Breast epithelium (tissue), 4 donors: ENCODE measurements around the gene PCDHB8. TPM values are rescaled to one million over a fixed set of nuclear protein-coding genes. Genes with fewer than 3 reads are reported as not detected.
"Not testable (repeated sequence)": the region's sequence is repeated elsewhere in the genome, so short reads cannot be mapped to it uniquely, and the experiment has no call there.

ENCODE experiments used
- DNase-seq, 2 donors: peaks; one replicate each; pipeline ENCODE4 v3.0.0-alpha.2; 2019; ENCODE audit warnings: low spot score in 2 of 2
- H3K27ac ChIP-seq, 2 donors: fragments of 200-600 bp; sonication (generic) in 1 of 2; one replicate each; pipeline ENCODE4 v1.5.1; 2016 to 2019; ENCODE audit warnings: mild to moderate bottlenecking in 1 of 2
- H3K27me3 ChIP-seq, 2 donors: fragments of 200-600 bp; sonication (generic) in 1 of 2; one replicate each; pipeline versions ENCODE4 v1.5.1 to v1.6.0; 2017 to 2019; ENCODE audit warnings: control low read depth in 1 of 2, mild to moderate bottlenecking in 1 of 2
- H3K36me3 ChIP-seq: fragments of 200-600 bp; one replicate; pipeline ENCODE4 v1.5.1; 2019
- H3K4me1 ChIP-seq, 2 donors: fragments of 200-600 bp; sonication (generic); one replicate each; pipeline ENCODE4 v1.5.1; 2016 to 2019; ENCODE audit warnings: control low read depth in 1 of 2
- H3K4me3 ChIP-seq, 3 donors: fragments of 200-600 bp; sonication (generic); 1 replicate in 2 of 3; 2 replicates in 1 of 3; pipeline ENCODE4 v1.5.1; 2016 to 2019; ENCODE audit warnings: mild to moderate bottlenecking in 3 of 3, moderate library complexity in 2 of 3
- H3K9me3 ChIP-seq, 2 donors: fragments of 200-600 bp; sonication (generic) in 1 of 2; one replicate each; pipeline ENCODE4 v1.5.1; 2016 to 2019; ENCODE audit warnings: control low read depth in 1 of 2
- POLR2A ChIP-seq: fragments of 450-650 bp; IDR thresholded peaks from one replicate; pipeline ENCODE4 v1.6.1; 2016; ENCODE audit warnings: antibody characterized with exemption, mild to moderate bottlenecking, moderate library complexity
- POLR2AphosphoS5 ChIP-seq, 3 donors: sonication (generic); formaldehyde crosslinking; IDR thresholded peaks; one replicate each; pipeline ENCODE4 v1.6.1; 2017; ENCODE audit warnings: antibody characterized with exemption in 3 of 3
- intact Hi-C: fragments of 100-400 bp; cut with DNase I; formaldehyde crosslinking; loops from one replicate; pipeline ENCODE4 v1.15.1; 2023; ENCODE audit warnings: low total_unique reads
- total RNA-seq, 3 donors: library from RNA; depleted of rRNA; stranded (reverse); fragments of >200 nt; gene quantifications; one replicate each; pipeline ENCODE4 v1.1.0, GENCODE V29; 2016
- TF ChIP-seq, protein P1 (sequence below), 3 donors: fragments of 450-650 bp; IDR thresholded peaks; one replicate each; pipeline ENCODE4 v1.5.1; 2016 to 2017; ENCODE audit warnings: antibody characterized with exemption in 3 of 3, mild to moderate bottlenecking in 3 of 3, moderate library complexity in 3 of 3

The PCDHB8 gene
- total RNA-seq, 3 donors from 2014 or later: 0.73 to 4.6 (median 0.80) TPM

DNA sequence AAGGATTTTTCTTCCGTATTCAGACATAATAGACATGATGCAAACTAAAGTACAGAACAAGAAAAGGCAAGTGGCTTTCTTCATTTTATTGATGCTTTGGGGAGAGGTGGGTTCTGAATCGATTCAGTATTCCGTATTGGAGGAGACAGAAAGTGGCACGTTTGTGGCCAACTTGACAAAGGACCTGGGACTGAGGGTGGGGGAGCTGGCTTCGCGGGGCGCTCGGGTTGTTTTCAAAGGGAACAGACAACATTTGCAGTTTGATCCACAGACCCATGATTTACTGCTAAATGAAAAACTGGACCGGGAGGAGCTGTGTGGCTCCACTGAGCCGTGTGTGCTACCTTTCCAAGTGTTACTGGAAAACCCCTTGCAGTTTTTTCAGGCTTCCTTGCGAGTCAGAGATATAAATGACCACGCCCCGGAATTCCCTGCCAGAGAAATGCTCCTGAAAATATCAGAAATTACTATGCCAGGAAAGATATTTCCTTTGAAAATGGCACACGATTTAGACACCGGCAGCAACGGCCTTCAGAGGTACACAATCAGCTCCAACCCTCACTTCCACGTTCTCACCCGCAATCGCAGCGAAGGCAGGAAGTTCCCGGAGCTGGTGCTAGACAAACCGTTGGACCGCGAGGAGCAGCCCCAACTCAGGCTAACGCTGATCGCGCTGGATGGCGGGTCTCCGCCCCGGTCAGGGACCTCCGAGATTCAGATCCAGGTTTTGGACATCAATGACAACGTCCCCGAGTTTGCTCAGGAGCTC, 27.2 kb upstream of the PCDHB8 start:
- Histone ChIP-seq H3K36me3 (no peaks in the 10 kb centered on the region), H3K4me1 (no peaks in the 10 kb centered on the region), H3K27me3 (no peaks in the 10 kb centered on the region), H3K27ac (no peak overlapping the region), H3K4me3 (peak overlapping the region in 2 of 3 donors; percentile 7 to 51), H3K9me3 (peaks cover 49 to 99% of the 10 kb centered on the region in 2 donors)
- no peak for TF ChIP-seq POLR2A
- intact Hi-C loops: no loop called here
- no peak for DNase-seq

DNA sequence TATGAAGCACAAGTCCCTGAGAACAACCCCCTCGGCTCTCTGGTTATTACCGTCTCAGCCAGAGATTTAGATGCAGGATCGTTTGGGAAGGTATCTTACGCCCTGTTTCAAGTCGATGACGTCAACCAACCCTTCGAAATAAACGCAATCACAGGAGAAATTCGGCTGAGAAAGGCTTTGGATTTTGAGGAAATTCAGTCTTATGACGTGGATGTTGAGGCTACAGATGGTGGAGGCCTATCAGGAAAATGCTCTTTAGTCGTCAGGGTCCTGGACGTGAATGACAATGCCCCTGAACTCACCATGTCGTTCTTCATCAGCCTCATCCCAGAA, 26.6 kb upstream of the PCDHB8 start:
- Histone ChIP-seq H3K27ac (no peak overlapping the region), H3K27me3 (no peaks in the 10 kb centered on the region), H3K4me1 (no peaks in the 10 kb centered on the region), H3K36me3 (no peaks in the 10 kb centered on the region), H3K9me3 (peaks cover 51 to 99% of the 10 kb centered on the region in 2 donors), H3K4me3 (peak overlapping the region in 1 of 3 donors; percentile 51)
- TF ChIP-seq POLR2A (no peak), POLR2AphosphoS5 (IDR thresholded peaks at IDR 0.05) (no peak)
- TF ChIP-seq, protein P1, sequence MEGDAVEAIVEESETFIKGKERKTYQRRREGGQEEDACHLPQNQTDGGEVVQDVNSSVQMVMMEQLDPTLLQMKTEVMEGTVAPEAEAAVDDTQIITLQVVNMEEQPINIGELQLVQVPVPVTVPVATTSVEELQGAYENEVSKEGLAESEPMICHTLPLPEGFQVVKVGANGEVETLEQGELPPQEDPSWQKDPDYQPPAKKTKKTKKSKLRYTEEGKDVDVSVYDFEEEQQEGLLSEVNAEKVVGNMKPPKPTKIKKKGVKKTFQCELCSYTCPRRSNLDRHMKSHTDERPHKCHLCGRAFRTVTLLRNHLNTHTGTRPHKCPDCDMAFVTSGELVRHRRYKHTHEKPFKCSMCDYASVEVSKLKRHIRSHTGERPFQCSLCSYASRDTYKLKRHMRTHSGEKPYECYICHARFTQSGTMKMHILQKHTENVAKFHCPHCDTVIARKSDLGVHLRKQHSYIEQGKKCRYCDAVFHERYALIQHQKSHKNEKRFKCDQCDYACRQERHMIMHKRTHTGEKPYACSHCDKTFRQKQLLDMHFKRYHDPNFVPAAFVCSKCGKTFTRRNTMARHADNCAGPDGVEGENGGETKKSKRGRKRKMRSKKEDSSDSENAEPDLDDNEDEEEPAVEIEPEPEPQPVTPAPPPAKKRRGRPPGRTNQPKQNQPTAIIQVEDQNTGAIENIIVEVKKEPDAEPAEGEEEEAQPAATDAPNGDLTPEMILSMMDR (IDR thresholded peaks at IDR 0.05): no peak
- DNase-seq: no peak
- intact Hi-C loops: no loop called here

DNA sequence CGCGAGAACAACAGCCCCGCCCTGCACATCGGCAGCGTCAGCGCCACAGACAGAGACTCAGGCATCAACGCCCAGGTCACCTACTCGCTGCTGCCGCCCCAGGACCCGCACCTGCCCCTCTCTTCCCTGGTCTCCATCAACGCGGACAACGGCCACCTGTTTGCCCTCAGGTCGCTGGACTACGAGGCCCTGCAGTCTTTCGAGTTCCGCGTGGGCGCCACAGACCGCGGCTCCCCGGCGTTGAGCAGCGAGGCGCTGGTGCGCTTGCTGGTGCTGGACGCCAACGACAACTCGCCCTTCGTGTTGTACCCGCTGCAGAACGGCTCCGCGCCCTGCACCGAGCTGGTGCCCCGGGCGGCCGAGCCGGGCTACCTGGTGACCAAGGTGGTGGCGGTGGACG, 26.0 kb upstream of the PCDHB8 start:
- H3K4me3 ChIP-seq, H3K4me1 ChIP-seq, DNase-seq, H3K27me3 ChIP-seq, H3K27ac ChIP-seq, H3K36me3 ChIP-seq, intact Hi-C loops: not testable (repeated sequence)
- H3K9me3 ChIP-seq: peaks cover 58 to 99% of the 10 kb centered on the region in 2 donors

DNA sequence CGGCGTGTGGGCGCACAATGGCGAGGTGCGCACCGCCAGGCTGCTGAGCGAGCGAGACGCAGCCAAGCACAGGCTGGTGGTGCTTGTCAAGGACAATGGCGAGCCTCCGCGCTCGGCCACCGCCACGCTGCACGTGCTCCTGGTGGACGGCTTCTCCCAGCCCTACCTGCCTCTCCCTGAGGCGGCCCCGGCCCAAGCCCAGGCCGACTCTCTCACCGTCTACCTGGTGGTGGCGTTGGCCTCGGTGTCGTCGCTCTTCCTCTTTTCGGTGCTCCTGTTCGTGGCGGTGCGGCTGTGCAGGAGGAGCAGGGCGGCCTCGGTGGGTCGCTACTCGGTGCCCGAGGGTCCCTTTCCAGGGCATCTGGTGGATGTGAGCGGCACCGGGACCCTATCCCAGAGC, 25.5 kb upstream of the PCDHB8 start:
- H3K27ac ChIP-seq, H3K4me1 ChIP-seq, H3K27me3 ChIP-seq, H3K36me3 ChIP-seq, intact Hi-C loops, H3K4me3 ChIP-seq, DNase-seq: not testable (repeated sequence)
- H3K9me3 ChIP-seq: peaks cover 63 to 99% of the 10 kb centered on the region in 2 donors

DNA sequence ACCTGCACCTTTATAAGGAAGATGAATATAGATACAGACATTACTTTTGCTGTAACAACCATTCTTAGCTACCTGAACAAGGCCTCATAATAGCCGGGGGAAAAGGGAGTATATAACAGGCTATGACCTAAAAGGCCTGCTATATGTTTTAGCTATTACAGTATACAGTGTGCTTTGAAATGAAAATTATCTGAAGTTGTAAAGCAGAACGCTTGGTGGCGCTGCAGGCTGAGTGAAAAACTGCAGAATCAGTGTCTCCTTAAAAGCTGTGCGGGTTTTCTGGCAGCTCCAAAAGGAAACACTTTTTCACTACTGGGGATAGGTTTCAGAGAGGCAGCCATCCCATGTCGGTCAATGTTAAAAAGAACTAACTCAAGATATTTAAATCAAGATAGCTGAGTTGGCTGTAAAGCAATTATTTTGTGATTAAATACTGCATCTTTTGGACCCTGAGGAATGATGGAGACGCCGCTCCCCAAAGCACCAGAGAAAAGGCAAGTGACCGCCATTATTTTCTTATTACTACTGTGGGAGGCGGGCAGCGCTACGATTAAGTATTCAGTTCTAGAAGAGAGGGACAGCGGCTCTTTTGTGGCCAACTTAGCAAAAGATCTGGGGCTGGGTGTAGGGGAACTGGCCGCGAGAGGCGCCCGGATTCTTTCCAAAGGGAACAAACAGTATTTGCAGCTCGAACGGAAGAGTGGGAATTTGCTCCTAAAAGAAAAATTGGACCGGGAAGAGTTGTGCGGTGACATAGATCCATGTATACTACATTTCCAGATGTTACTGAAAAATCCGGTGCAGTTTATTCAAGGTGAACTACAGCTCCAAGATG, 21.8 kb upstream of the PCDHB8 start:
- no peak for DNase-seq
- H3K9me3 ChIP-seq: peaks cover 76 to 86% of the 10 kb centered on the region in 2 donors
- no peak overlapping the region for H3K27ac ChIP-seq
- no peaks in the 10 kb centered on the region for H3K27me3 ChIP-seq
- no peaks in the 10 kb centered on the region for H3K4me1 ChIP-seq
- intact Hi-C loops: no loop called here
- H3K36me3 ChIP-seq: no peaks in the 10 kb centered on the region
- TF ChIP-seq POLR2A (no peak), POLR2AphosphoS5 (IDR thresholded peaks at IDR 0.05) (no peak)
- TF ChIP-seq, protein P1 (IDR thresholded peaks at IDR 0.05): no peak
- no peak overlapping the region for H3K4me3 ChIP-seq

DNA sequence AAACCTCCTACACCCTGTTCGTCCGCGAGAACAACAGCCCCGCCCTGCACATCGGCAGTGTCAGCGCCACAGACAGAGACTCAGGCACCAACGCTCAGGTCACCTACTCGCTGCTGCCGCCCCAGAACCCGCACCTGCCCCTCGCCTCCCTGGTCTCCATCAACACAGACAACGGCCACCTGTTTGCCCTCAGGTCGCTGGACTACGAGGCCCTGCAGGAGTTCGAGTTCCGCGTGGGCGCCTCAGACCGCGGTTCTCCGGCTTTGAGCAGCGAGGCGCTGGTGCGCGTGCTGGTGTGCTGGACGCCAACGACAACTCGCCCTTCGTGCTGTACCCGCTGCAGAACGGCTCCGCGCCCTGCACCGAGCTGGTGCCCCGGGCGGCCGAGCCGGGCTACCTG, 20.2 kb upstream of the PCDHB8 start:
- H3K36me3 ChIP-seq, H3K27me3 ChIP-seq, H3K27ac ChIP-seq, H3K4me3 ChIP-seq, H3K4me1 ChIP-seq, DNase-seq, intact Hi-C loops: not testable (repeated sequence)
- peaks cover 60 to 83% of the 10 kb centered on the region in 2 donors for H3K9me3 ChIP-seq

DNA sequence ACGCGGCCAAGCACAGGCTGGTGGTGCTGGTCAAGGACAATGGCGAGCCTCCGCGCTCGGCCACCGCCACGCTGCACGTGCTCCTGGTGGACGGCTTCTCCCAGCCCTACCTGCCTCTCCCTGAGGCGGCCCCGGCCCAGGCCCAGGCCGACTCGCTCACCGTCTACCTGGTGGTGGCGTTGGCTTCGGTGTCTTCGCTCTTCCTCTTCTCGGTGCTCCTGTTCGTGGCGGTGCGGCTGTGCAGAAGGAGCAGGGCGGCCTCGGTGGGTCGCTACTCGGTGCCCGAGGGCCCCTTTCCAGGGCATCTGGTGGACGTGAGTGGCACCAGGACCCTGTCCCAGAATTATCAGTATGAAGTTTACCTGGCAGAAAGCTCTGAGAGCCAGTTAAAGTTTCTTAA, 19.7 kb upstream of the PCDHB8 start:
- H3K27ac ChIP-seq, H3K4me1 ChIP-seq, DNase-seq, H3K27me3 ChIP-seq, H3K36me3 ChIP-seq, H3K4me3 ChIP-seq, intact Hi-C loops: not testable (repeated sequence)
- peaks cover 59 to 83% of the 10 kb centered on the region in 2 donors for H3K9me3 ChIP-seq
